Astrocyte (in vitro differentiated cells and primary cell): ENCODE data around the gene HNMT.

Experiments used
- CTCF ChIP-seq: IDR thresholded peaks from 2 replicates; pipeline ENCODE4 v1.5.1; 2011; ENCODE audit warnings: low read depth, mild to moderate bottlenecking, inconsistent platforms, low read length, moderate library complexity; ENCODE audit not compliant: insufficient read depth
- EZH2 ChIP-seq: IDR thresholded peaks from 2 replicates; pipeline ENCODE4 v1.6.1; 2012; ENCODE audit warnings: mild to moderate bottlenecking, low read length, inconsistent platforms; ENCODE audit not compliant: insufficient read depth

DNA sequence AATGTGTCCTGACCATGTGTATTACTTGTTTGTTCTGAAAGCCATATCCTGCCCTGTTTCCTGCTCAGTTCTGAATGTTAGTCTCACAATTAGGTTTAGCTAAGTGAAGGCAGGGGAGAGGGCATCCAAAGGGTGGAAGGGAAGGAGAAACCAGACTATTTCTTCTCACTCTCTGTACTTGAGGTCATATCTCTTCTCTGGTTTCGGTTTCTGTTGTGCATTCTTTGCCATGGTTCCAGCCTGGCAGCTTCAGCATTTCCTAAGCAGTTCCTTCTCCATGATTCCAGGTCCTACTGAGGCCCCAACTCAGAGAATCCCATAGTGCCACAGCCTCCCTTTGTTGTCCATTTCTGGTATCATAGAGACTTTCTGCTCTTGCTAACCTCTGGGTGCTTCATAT lies 40.3 kb upstream of the HNMT start:
- no peak for TF ChIP-seq EZH2
- no peak for TF ChIP-seq CTCF
